ENCODE data around the gene CALML5.

The CALML5 gene

DNA sequence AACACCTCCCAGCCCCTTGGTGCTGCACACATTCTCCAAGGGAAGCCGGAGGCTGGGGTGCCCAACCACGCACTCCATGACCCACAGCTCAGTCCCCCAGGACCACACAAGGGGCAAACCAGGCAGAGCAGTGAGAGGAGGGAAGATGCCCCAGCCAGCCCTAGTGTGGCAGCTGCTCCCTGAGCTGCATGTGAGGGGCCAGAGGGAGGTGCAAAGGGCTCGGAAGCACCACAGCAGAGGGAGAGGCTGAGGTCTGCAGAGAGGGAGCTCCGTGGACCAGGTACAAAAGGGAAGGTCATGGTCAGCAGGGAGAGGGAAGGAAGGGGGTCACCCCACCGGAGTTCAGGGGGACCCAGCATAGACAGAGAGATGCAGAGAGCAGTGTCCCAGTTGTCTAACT lies 1.5 kb upstream of the CALML5 start:
- DNase-seq (ENCODE audit: low read depth in 2 of 2), result no peak

- DNase-seq (ENCODE audit: low read depth in 2 of 2), result no peak
These were observed 846 bp upstream of the CALML5 start for GRCh38 chr10:5500162-5500670.

DNA sequence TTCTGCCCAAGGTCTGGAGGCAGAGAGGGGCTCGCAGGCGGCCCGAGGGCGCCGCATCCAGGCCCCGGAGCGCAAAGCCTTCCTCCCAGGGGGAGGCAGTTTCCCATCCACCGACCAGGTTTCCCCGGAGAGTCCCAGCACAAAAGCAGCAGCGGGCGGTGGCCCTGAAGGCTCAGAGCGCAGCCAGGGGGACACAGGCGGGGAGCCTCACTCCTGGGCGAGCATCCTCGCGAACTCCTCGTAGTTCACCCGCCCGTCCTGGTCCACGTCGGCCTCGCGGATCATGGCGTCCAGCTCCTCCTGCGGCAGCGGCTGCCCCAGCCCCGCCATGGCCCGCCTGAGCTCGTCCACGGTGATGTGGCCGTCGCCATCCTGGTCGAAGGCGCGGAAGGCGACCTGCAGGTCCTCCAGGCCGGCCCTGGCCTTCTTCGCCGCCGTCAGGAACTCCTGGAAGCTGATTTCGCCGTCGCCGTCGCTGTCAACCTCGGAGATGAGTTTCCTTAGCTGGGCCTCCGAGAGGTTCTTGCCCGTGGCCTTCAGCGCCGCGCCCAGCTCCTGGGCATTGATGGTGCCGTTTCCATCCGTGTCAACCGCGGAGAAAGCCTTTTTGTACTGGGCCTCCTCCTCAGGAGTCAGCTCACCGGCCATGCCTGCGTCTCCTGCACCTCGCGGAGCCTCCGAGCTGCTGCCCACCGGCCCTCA lies 428 bp downstream of the CALML5 start:
- no peak for DNase-seq (ENCODE audit: low read depth in 2 of 2)

DNA sequence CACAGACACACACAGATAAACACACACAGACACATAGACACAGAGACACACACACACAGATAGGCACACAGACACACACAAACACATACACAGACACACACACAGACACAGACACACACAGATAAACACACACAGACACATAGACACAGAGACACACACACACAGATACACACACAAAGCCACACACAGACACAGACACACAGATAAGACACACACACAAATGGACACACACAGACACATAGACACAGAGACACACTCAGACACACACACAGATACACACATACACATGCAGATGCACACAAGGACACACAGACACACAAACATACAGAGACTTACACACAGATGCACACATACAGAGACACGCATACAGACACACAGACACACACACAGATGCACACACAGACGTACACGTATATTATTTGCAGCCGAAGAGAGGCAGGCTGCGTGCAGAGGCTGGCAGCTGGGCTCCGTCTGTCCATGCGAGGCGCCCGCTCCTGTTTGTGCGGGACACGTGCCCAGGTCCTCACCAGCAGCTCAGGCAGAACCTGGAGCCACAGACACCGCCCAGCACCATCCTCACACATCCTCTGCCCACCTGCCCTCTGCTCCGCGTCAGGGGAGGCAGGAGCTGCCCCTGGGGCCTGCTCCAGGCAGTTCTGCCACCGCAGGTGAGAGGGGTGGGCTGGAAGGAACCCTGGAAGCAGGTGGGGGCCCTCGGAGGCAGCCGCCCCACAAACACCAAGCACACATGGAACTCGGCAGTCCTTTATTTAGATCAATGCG lies 1.2 kb downstream of the CALML5 start:
- DNase-seq (ENCODE audit: low read depth in 2 of 2), result no peak

DNA sequence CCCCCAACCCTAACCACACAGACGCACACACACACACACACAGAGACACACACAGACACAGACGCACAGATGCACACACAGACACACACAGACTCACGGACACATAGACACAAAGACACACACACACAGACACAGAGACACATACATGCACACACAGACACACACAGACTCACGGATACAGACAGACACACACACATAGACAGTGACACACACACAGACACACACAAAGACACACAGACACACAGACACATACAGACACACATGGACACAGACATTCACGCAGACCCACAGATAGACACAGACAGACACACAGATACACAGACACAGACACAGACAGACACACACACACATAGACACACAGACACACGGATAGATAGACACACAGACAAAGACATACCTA lies 2.1 kb downstream of the CALML5 start:
- no peak for DNase-seq (ENCODE audit: low read depth in 2 of 2)

- DNase-seq (ENCODE audit: low read depth in 2 of 2), result no peak
These were observed 2.8 kb downstream of the CALML5 start for GRCh38 chr10:5496261-5497250.

DNA sequence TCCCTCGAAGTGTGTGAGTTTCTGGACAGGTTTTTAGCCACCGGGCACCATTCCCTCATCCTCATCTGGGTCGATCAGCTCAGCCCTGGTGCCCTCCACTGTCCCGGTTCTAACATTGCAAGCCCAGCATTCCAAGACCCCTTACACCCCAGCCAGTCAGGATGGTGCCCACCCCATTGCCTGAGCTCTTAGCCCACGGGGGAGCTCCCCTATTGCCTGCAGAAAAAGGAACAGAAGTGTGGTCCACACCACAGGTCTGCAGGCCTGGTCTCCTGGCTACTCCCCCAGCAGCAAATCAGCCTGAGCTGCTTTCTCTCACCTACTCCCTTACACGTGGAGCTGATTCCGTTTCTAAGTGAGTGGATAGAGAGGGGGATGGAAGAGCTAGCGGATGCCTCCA lies 4.8 kb downstream of the CALML5 start:
- no peak for DNase-seq (ENCODE audit: low read depth in 2 of 2)

DNA sequence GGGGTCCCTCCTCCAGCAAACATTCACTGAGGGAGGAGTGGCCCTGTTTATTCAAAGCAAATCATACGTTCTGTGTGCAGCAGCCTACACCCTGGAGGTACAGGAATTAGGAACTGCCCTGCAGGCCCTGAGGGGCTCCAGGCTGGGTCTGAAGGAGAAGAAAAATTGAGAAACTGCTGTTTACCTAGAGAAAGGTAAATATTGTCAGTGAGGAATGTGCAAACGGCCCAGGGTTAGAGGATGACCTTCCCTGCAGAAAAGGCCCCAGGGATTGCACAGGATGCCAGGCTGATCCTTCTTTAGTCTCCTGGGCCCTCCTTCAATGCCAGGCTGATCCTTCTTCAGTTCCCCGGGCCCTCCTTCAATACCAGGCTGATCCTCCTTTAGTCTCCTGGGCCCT lies 5.7 kb downstream of the CALML5 start:
- DNase-seq (ENCODE audit: low read depth in 2 of 2), result no peak

GRCh38 chr10:5492929-5493576 lies 6.3 kb downstream of the CALML5 start:
- no peak for DNase-seq (ENCODE audit: low read depth in 2 of 2)

DNA sequence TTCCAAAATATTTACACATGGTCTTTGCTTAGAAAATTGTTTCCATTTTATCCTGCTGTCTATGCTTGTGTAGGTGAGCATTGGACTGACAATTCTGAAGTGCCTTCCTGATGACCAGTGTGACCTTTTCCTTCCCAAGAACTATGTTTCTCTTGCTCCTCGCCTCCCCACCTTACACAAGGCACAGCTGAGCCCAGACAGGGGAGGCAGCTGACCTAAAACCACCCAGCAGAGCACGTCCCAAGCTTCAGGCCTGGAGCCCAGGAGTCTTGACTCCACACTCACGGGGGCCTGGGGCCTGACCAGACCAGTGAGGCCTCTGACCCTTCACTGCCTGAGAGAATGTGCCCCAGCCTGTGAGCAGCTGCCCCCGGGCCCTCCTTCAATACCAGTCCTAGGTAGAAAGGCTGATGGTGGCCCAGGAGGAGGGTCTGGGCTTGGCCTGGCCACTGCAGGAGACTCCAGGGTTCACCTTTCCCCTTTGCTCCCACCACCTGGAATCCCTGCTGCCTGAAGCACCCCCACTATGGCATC lies 7.0 kb downstream of the CALML5 start:
- DNase-seq (ENCODE audit: low read depth in 2 of 2), result no peak

GRCh38 chr10:5491477-5491876 lies 7.9 kb downstream of the CALML5 start:
- no peak for DNase-seq (ENCODE audit: low read depth in 2 of 2)

DNA sequence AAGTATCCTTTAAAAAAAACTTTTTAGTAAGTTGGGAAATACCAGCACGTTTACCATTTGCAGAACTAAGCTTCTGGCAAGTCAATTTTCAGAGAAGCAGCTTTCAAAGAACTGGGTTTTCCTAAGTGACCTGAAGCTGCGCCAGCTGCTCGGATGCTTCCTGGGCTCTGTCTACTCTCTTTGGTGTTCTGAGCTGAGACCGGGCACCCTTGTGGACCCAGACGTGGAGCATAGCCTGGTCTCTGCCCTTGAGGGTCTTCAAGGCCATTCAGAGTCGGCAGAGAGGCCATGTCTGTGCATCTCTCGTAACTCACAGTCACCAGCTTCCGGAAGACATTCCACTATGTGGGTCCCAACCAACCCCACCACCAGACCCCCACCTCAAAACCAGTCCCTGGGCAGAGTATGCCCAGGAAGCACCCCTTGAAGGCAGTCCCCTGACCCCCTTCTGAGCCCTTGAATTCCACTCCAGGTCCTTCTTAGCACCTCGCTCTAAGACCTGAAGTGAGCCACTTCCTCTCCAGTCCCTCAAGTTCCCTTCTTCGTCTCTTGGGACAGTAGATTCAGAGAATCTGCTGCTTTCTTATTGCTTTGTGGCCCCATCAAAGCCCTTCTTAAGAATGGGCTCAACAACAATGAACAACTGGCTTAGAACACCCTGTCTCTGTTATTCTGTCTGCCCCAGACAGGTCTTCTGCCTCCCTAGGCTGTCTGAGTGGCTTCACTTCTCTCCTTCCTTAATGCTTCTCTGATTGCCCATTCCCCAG lies 8.5 kb downstream of the CALML5 start:
- no peak for DNase-seq (ENCODE audit: low read depth in 2 of 2)

GRCh38 chr10:5490032-5490431 lies 9.3 kb downstream of the CALML5 start:
- DNase-seq (ENCODE audit: low read depth in 2 of 2), result no peak

DNA sequence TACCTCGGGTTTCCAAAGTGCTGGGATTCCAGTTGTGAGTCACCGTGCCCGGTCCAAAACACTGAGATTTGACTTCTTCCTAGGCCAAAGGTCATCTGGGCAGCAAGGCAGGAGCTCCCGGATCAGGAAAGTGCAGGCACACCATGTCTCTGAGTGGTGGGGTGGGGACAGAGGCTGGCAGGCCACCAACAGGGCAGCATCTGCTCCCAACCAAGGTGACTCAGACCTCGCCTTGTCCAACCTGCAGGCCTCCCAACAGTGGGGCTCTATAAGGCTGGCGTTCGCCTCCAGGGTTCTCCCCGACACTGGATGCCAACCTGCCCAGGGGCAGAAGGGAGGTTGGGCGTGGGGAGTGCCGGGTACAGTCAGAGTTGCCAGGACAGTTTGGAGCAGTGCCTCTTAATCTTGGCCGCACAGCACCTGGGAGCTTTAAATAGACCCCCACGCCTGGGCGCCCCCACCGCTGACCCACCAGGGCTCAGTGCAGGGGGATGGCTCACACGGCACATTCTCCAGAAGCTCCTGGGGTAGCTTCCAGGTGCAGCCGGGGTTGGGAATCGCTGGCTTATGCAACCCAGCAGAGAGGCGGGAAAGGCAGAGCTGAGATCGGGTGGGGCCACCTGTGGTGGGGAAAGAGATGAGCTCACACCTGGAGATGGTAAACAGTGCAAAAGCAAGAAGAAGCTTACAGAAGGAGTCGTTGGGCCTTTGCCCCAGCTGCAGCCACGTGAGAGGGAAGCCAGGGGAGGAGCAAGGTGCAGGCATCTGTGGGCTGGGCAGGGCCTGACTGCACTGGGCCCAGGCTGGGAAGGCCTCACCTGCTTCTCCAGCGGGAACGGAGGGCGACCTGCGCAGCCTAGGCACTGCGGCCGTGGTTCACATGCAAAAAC lies 10.9 kb downstream of the CALML5 start:
- DNase-seq (ENCODE audit: low read depth in 2 of 2), result no peak

DNA sequence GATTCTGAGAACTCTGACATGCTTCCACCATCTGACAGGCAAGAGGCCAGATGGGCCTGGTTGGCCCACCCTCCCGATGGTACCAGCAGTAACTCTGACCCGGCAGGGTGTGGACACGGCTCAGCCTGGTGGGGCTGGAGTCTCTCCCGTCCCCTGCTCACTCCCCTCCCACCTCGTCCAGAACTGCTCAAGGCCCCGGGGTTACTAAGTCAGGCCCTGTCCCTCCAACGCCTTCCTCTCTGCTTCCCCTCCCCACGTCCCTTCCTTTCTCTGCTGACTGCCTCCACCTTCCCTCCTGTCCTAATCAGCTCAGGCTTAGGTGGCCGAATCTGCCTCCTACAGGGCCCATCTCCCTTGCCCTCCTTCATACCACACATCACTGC lies 12.5 kb downstream of the CALML5 start:
- no peak for DNase-seq (ENCODE audit: low read depth in 2 of 2)

GRCh38 chr10:5485948-5486852 lies 13.2 kb downstream of the CALML5 start:
- DNase-seq (ENCODE audit: low read depth in 2 of 2), result no peak

GRCh38 chr10:5485290-5485689 lies 14.1 kb downstream of the CALML5 start:
- no peak for DNase-seq (ENCODE audit: low read depth in 2 of 2)

DNA sequence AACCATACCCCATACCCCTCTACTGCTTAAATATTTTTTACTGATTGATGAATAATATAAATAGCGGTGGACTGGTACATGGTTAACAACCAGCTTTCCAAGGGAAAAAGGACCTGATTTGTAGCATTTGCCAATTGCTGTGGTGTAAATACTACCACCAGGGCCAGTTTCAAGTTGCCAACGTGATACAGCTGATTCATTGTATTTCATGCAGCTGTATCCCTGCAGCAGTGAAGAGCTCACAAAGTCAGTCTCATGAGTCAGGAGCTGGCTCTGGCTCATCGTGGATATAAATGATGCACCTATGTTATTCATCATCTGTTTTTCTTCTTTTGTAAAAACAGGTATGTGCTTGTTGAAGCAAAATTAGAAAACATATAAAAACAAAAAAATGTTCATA lies 15.2 kb downstream of the CALML5 start:
- no peak for DNase-seq (ENCODE audit: low read depth in 2 of 2)
